ENCODE measurements around the gene BRWD1. TPM values are rescaled to one million over a fixed set of nuclear protein-coding genes. Genes with fewer than 3 reads are reported as not detected.

Gene BRWD1
- total RNA-seq, 1 donor, result 71.3 TPM

GRCh38 chr21:39209334-39209688, 104.1 kb downstream of the BRWD1 start:
- peaks cover 53% of the 10 kb centered on the region for H3K36me3 ChIP-seq (ENCODE audit: insufficient read depth, low read length)
- H3K27ac ChIP-seq (ENCODE audit: low read depth, low read length), result no peak overlapping the region
- no peak for DNase-seq (ENCODE audit: insufficient read length, low spot score, missing footprints)
- H3K79me2 ChIP-seq (ENCODE audit: insufficient read depth, low read length), result no peaks in the 10 kb centered on the region
- H3K9me3 ChIP-seq (ENCODE audit: low read depth, low read length), result no peaks in the 10 kb centered on the region
- H3K4me2 ChIP-seq (ENCODE audit: insufficient read depth, low read length), result no peak overlapping the region
- no peak overlapping the region for H2AFZ ChIP-seq (ENCODE audit: low read length)
- no peaks in the 10 kb centered on the region for H4K20me1 ChIP-seq (ENCODE audit: insufficient read depth, low read length)
- no peak overlapping the region for H3K4me3 ChIP-seq (ENCODE audit: insufficient read depth, low read length)
- no peak for TF ChIP-seq CTCF (IDR thresholded peaks at IDR 0.05; ENCODE audit: extremely low read depth, low read depth, low read length)
- no peaks in the 10 kb centered on the region for H3K27me3 ChIP-seq (ENCODE audit: insufficient read depth, low read length)
- no peaks in the 10 kb centered on the region for H3K4me1 ChIP-seq (ENCODE audit: insufficient read depth, low read length)

- no peak overlapping the region for H2AFZ ChIP-seq (ENCODE audit: low read length)
- H3K9me3 ChIP-seq (ENCODE audit: low read depth, low read length), result no peaks in the 10 kb centered on the region
- no peaks in the 10 kb centered on the region for H3K4me1 ChIP-seq (ENCODE audit: insufficient read depth, low read length)
- H3K27me3 ChIP-seq (ENCODE audit: insufficient read depth, low read length), result no peaks in the 10 kb centered on the region
- H3K36me3 ChIP-seq (ENCODE audit: insufficient read depth, low read length), result peaks cover 53% of the 10 kb centered on the region
- no peaks in the 10 kb centered on the region for H4K20me1 ChIP-seq (ENCODE audit: insufficient read depth, low read length)
- H3K4me2 ChIP-seq (ENCODE audit: insufficient read depth, low read length), result no peak overlapping the region
- H3K79me2 ChIP-seq (ENCODE audit: insufficient read depth, low read length), result no peaks in the 10 kb centered on the region
- TF ChIP-seq CTCF (IDR thresholded peaks at IDR 0.05; ENCODE audit: extremely low read depth, low read depth, low read length), result no peak
- H3K4me3 ChIP-seq (ENCODE audit: insufficient read depth, low read length), result no peak overlapping the region
- no peak for DNase-seq (ENCODE audit: insufficient read length, low spot score, missing footprints)
- H3K27ac ChIP-seq (ENCODE audit: low read depth, low read length), result peak overlapping the region; percentile 43
Observed at GRCh38 chr21:39208624-39209333, 104.7 kb downstream of the BRWD1 start.

- H3K9me3 ChIP-seq (ENCODE audit: low read depth, low read length), result no peaks in the 10 kb centered on the region
- H3K4me2 ChIP-seq (ENCODE audit: insufficient read depth, low read length), result no peak overlapping the region
- no peak overlapping the region for H3K27ac ChIP-seq (ENCODE audit: low read depth, low read length)
- peaks cover 55% of the 10 kb centered on the region for H3K36me3 ChIP-seq (ENCODE audit: insufficient read depth, low read length)
- no peak overlapping the region for H3K4me3 ChIP-seq (ENCODE audit: insufficient read depth, low read length)
- no peaks in the 10 kb centered on the region for H3K4me1 ChIP-seq (ENCODE audit: insufficient read depth, low read length)
- H3K79me2 ChIP-seq (ENCODE audit: insufficient read depth, low read length), result no peaks in the 10 kb centered on the region
- no peaks in the 10 kb centered on the region for H4K20me1 ChIP-seq (ENCODE audit: insufficient read depth, low read length)
- no peak for DNase-seq (ENCODE audit: insufficient read length, low spot score, missing footprints)
- H3K27me3 ChIP-seq (ENCODE audit: insufficient read depth, low read length), result no peaks in the 10 kb centered on the region
- peak; percentile 17 for TF ChIP-seq CTCF (IDR thresholded peaks at IDR 0.05; ENCODE audit: extremely low read depth, low read depth, low read length)
- no peak overlapping the region for H2AFZ ChIP-seq (ENCODE audit: low read length)
Observed at GRCh38 chr21:39204134-39204533, 109.3 kb downstream of the BRWD1 start.

GRCh38 chr21:39198800-39199199, 114.6 kb downstream of the BRWD1 start:
- H4K20me1 ChIP-seq (ENCODE audit: insufficient read depth, low read length), result no peaks in the 10 kb centered on the region
- no peak overlapping the region for H3K4me3 ChIP-seq (ENCODE audit: insufficient read depth, low read length)
- no peaks in the 10 kb centered on the region for H3K27me3 ChIP-seq (ENCODE audit: insufficient read depth, low read length)
- DNase-seq (ENCODE audit: insufficient read length, low spot score, missing footprints), result no peak
- H3K79me2 ChIP-seq (ENCODE audit: insufficient read depth, low read length), result peaks cover 8% of the 10 kb centered on the region
- TF ChIP-seq CTCF (IDR thresholded peaks at IDR 0.05; ENCODE audit: extremely low read depth, low read depth, low read length), result no peak
- H3K36me3 ChIP-seq (ENCODE audit: insufficient read depth, low read length), result peaks cover 57% of the 10 kb centered on the region
- no peak overlapping the region for H3K4me2 ChIP-seq (ENCODE audit: insufficient read depth, low read length)
- no peaks in the 10 kb centered on the region for H3K9me3 ChIP-seq (ENCODE audit: low read depth, low read length)
- no peak overlapping the region for H3K27ac ChIP-seq (ENCODE audit: low read depth, low read length)
- no peak overlapping the region for H2AFZ ChIP-seq (ENCODE audit: low read length)
- no peaks in the 10 kb centered on the region for H3K4me1 ChIP-seq (ENCODE audit: insufficient read depth, low read length)
